Stimulated activated CD4-positive, alpha-beta T cell treated with anti-CD3 and anti-CD28 coated beads, Interleukin-12 subunit alpha, Interleukin-12 subunit beta, amount 100 ng/mL, for 48 hours (primary cell): ENCODE measurements around the gene ACTA2.

ENCODE experiments used
- DNase-seq, 3 donors: peaks; one replicate each; pipeline ENCODE4 v3.0.0-alpha.2; 2020; ENCODE audit warnings: low read depth in 2 of 3, low spot score in 1 of 3

Gene ACTA2

DNA sequence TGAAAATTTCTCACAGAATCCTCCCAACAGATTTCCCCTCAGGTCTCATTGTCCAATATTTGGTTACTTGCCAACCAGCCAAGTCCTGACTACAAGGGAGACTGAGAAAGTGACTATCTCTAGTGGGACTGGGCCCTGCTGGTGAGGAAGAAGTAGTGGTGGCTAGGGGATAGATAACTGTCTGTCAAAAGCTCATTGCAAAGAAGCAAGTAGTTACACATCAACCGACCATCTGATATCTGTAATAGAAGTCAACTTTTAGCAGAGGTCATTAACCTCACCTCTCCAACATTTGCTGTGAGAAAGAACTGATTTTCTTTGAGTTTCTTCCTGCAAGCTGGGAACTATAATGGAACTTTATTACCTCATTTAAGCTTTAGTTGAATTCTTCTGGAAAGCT is 57.3 kb downstream of the ACTA2 start:
- no peak for DNase-seq

- no peak for DNase-seq
These were observed 59.0 kb downstream of the ACTA2 start for GRCh38 chr10:88893611-88894010.

DNA sequence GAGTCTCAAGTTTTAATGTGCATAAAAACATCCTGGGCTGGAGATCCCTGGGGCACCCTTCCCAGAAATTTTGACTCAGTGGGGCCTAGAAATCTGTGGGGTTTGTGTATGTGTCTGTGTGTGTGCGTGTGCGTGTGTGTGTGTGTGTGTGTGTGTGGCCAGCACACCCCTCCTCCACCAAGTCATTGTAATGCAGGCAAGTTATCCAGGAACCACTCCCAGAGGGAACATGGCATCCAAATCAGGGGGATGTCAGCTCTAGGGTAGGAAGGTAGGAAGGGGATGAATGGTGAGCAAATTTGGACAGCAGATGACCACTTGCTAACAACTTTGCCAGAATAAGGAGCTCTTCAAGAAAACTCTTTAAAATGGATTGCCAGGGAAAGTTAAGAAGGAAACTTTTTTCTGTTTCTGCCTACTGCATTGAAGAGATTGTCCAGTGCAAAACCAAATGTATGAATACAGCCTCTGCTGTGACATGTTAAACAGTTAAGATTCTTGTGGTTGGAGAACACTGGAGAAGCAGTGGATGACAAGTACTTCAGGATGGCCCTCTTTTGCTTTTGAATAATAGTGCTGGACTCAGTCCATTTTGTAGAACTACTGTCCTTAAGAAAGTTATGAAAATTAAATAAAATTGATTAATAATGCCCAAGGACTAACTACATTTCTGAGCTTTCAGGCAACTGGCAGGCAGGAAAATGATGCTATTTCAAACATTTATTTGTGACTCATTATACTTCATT is 60.2 kb downstream of the ACTA2 start:
- DNase-seq: no peak

DNA sequence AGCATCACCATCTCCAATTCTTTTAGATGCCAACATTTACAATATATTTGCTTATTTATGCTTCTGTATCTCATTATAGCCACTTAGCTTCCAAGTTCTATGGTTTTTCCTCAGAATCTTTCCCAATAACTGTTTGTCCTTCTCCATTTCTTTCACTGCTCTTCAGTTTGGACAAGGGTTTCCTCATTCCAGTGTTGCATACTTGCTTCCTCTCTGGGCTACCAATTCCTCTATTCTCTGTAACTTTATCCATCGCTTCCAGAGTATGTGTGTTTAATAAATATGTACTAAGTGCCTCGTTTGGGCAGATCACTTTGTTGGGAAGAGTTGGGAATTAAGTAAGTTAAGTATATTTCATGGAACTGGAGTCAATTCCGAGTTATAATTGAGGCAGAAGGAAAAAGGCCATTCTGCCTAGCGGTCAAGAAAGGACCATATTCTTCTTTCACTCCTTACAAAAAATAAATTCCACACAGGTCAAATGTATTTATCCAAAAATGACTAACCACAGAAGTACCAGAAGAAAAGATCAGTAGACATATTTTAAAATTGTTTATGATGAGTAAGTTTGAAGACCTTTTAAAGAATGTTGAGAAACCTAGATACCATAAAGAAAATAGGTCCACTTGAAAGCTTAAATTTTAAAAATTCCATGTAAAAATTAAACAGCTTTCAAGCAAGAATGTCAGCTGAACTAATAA is 61.7 kb downstream of the ACTA2 start:
- DNase-seq: no peak

DNA sequence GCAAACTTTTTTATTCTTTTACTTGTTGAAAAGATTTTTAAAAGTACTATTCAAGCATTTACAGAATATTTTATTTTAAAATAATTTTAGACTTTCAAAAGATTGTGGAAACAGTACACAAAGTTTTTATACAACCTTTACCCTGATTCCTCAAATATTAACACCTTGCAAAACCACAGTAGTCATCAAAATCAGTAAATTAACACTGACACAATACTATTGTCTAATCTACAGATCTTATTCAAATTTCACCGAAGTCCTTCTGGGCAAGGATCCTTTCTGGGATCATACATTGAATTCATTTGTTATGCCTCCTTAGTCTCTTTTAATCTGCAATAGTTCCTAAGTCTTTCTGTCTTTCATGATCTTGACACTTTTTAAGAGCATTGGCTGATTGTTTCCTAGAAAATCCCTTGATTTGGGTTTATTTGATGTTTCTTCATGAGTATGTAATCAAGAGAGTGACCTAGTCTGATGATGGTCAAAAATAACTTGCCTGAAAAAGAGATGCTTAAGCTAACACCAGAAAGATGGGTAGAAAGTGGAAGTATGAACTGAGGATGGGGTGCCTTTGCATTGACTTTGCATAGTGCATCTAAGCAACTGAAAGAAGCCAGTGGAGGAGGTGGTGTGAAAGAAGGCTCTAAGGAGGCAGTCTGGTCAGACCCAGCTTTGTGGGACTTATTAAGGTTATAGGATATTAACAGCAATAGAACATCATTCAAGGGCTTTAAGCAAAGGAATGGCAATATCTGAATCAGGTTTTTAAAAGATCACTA is 62.8 kb downstream of the ACTA2 start:
- DNase-seq: no peak

DNA sequence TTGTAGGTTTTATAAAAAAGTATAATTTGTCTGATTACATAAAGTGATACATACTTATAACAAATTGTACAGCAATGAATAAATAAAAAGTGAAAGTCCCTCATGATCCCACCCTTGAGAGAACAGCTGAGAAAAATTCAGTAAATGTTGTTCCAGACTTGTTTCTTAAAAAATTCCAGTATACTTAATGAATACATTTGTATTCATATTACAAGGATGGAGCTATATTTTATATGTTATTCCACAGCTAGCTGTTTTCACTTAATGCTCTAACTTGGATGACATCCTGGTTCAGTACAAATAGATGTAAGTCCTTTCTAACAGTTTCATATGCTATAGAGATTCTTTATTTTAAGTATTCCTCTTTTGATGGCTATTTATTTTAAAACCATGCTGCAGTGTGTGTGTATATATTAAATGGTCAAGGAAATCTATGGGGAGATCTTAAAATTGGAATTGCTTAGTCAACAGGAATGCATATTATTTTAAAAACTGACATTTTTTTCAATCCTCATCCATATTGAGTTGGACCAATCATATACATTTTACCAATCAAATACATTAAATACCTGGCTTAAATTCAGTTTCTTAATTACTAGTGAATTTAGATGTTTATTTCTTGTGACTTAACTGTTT is 63.6 kb downstream of the ACTA2 start:
- no peak for DNase-seq

GRCh38 chr10:88886557-88886956 is 66.0 kb downstream of the ACTA2 start:
- no peak for DNase-seq
